ENCODE data around the gene KIF18B.

KIF18B gene

GRCh38 chr17:44959821-44960531 is 12.4 kb upstream of the KIF18B start:
- DNase-seq (ENCODE audit: extremely low spot score) = no peak
- POLR2A ChIA-PET = interaction anchor here (1.5 kb wide), 1 partner anchor 12 kb away, joined by 4 read pairs; no protein-coding TSS in a partner anchor
- TF ChIP-seq SUZ12 (IDR thresholded peaks at IDR 0.05) = no peak
- TF ChIP-seq L3MBTL2 (conservative IDR thresholded peaks at IDR 0.05) = no peak
- TF ChIP-seq FOXK2 (IDR thresholded peaks at IDR 0.05) = no peak
- TF ChIP-seq HDGF (IDR thresholded peaks at IDR 0.05; ENCODE audit: borderline replicate concordance) = no peak
- no peak for TF ChIP-seq BHLHE40 (IDR thresholded peaks at IDR 0.05; ENCODE audit: borderline replicate concordance)
- TF ChIP-seq, protein P1, sequence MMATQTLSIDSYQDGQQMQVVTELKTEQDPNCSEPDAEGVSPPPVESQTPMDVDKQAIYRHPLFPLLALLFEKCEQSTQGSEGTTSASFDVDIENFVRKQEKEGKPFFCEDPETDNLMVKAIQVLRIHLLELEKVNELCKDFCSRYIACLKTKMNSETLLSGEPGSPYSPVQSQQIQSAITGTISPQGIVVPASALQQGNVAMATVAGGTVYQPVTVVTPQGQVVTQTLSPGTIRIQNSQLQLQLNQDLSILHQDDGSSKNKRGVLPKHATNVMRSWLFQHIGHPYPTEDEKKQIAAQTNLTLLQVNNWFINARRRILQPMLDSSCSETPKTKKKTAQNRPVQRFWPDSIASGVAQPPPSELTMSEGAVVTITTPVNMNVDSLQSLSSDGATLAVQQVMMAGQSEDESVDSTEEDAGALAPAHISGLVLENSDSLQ (IDR thresholded peaks at IDR 0.05) = no peak
- no peak for TF ChIP-seq LEF1 (IDR thresholded peaks at IDR 0.05; ENCODE audit: borderline replicate concordance)
- TF ChIP-seq CTBP1 (IDR thresholded peaks at IDR 0.05; ENCODE audit: borderline replicate concordance) = no peak
- TF ChIP-seq ZNF384 (IDR thresholded peaks at IDR 0.05) = no peak
- TF ChIP-seq FOXA1 (IDR thresholded peaks at IDR 0.05) = no peak
- TF ChIP-seq SP1 (IDR thresholded peaks at IDR 0.05) = no peak
- no peak for TF ChIP-seq FOXM1 (IDR thresholded peaks at IDR 0.05; ENCODE audit: borderline replicate concordance)
- CTCF ChIA-PET = interaction anchor here (0.7 kb wide), 1 partner anchor 42 kb away, joined by 3 read pairs; no protein-coding TSS in a partner anchor

GRCh38 chr17:44956998-44957981 is 9.7 kb upstream of the KIF18B start:
- ChIA-PET CTCF (no interaction called here), POLR2A (interaction anchor here (1.9 kb wide), 1 partner anchor 11 kb away, joined by 8 read pairs; no protein-coding TSS in a partner anchor)
- TF ChIP-seq SUZ12 (IDR thresholded peaks at IDR 0.05) (no peak), SP1 (IDR thresholded peaks at IDR 0.05) (no peak), FOXA1 (IDR thresholded peaks at IDR 0.05) (no peak), HDGF (IDR thresholded peaks at IDR 0.05; ENCODE audit: borderline replicate concordance) (no peak), ZNF384 (IDR thresholded peaks at IDR 0.05) (no peak), FOXK2 (IDR thresholded peaks at IDR 0.05) (no peak), NFRKB (IDR thresholded peaks at IDR 0.05) (no peak), ELF4 (IDR thresholded peaks at IDR 0.05) (no peak), FOXM1 (IDR thresholded peaks at IDR 0.05; ENCODE audit: borderline replicate concordance) (no peak), L3MBTL2 (conservative IDR thresholded peaks at IDR 0.05) (no peak), ARNT (IDR thresholded peaks at IDR 0.05) (no peak)
- DNase-seq (ENCODE audit: extremely low spot score) = no peak

DNA sequence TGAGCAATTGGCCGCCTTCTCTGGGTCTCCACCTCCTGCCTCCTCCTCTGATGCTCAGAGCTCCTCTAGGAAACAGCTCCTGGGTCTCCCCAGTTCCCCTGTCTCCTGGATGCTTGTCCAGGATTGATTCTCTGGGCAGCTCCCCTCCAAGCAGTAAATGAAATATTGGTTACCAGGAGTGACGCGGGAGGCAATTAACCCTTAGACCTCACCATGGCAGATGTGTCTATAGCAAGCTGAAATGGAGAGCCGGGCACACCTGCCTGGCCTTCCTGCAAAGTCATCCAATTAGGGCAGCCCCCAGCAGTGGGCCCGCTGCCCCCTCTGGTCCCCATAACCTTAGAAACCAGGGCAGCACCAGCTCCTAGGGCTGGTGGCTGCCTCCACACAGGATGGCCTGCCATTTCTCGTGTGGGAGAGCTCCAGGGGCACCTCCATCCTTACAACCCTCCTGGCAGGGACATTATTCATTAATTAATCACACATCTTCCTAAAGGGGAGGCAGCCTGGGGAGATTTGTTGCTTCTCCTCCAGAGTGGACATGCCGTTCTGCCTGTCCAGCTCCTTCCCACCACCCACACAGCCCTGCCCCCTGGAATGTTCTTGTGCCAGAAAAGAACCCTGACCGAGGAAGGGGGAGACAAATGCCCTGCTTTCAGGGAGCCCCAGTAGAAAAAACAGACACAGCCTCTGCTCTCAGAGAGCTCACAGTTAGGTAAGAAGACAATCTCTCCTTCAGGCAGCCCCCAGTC is 8.3 kb upstream of the KIF18B start:
- POLR2A ChIA-PET = interaction anchor here (1.2 to 1.9 kb wide), 3 partner anchors 9 to 65 kb away, joined by 3 to 8 read pairs (median 4); partner anchors contain the start of gene C1QL1
- no peak for DNase-seq (ENCODE audit: extremely low spot score)

DNA sequence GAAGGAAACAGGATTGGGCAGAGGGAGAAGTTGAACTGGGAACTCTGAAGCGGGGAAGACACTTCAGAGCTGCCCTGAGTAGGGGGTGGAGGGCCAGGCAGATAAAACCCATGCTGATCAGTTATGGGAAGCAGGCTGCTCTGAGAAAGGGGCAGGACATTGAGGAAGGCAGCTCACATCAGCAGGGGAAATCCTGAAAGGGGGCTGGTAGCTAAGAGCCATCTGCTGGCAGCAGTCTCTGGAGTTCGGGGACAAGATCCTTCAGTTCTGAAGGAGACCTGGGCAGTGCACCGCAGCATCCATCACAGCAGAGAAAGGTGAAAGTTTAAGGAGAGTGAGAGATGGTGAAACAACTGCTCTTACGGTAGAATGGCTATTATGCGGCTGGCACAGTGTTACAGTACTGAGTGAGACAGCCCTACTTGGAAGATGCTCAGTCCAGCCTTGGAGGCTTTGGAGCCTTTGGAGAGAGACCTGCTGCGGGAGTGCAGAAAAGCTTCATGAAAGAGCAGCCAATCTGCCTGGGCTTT is 5.4 kb upstream of the KIF18B start:
- CTCF ChIA-PET = interaction anchor here (1.1 to 2.4 kb wide), 3 partner anchors 9 to 33 kb away, joined by 3 to 6 read pairs (median 5); no protein-coding TSS in a partner anchor
- POLR2A ChIA-PET = interaction anchor here (1.3 kb wide), 1 partner anchor 98 kb away, joined by 3 read pairs; the partner anchor contains the start of gene DCAKD

More for the DNA sequence above, 8.3 kb upstream of the KIF18B start:
- CTCF ChIA-PET = interaction anchor here (1.3 kb wide), 1 partner anchor 35 kb away, joined by 3 read pairs; no protein-coding TSS in a partner anchor
- TF ChIP-seq FOXA1 (IDR thresholded peaks at IDR 0.05) = no peak
- no peak for TF ChIP-seq BHLHE40 (IDR thresholded peaks at IDR 0.05; ENCODE audit: borderline replicate concordance)
- TF ChIP-seq TARDBP (IDR thresholded peaks at IDR 0.05) = no peak
- TF ChIP-seq SP1 (IDR thresholded peaks at IDR 0.05) = no peak
- no peak for TF ChIP-seq HDGF (IDR thresholded peaks at IDR 0.05; ENCODE audit: borderline replicate concordance)
- no peak for TF ChIP-seq CTBP1 (IDR thresholded peaks at IDR 0.05; ENCODE audit: borderline replicate concordance)
- no peak for TF ChIP-seq ARNT (IDR thresholded peaks at IDR 0.05)
- no peak for TF ChIP-seq LEF1 (IDR thresholded peaks at IDR 0.05; ENCODE audit: borderline replicate concordance)
- no peak for TF ChIP-seq L3MBTL2 (conservative IDR thresholded peaks at IDR 0.05)
- no peak for TF ChIP-seq FOXK2 (IDR thresholded peaks at IDR 0.05)
- TF ChIP-seq ELF4 (IDR thresholded peaks at IDR 0.05) = no peak
- no peak for TF ChIP-seq ZNF384 (IDR thresholded peaks at IDR 0.05)
- no peak for TF ChIP-seq SUZ12 (IDR thresholded peaks at IDR 0.05)
- TF ChIP-seq NFRKB (IDR thresholded peaks at IDR 0.05) = no peak
- no peak for TF ChIP-seq FOXM1 (IDR thresholded peaks at IDR 0.05; ENCODE audit: borderline replicate concordance)
- TF ChIP-seq, protein P1 (IDR thresholded peaks at IDR 0.05) = no peak

More for the DNA sequence above, 5.4 kb upstream of the KIF18B start:
- DNase-seq (ENCODE audit: extremely low spot score) = no peak
- TF ChIP-seq HDGF (IDR thresholded peaks at IDR 0.05; ENCODE audit: borderline replicate concordance) (no peak), CTBP1 (IDR thresholded peaks at IDR 0.05; ENCODE audit: borderline replicate concordance) (no peak), L3MBTL2 (conservative IDR thresholded peaks at IDR 0.05) (no peak), LEF1 (IDR thresholded peaks at IDR 0.05; ENCODE audit: borderline replicate concordance) (no peak), ARNT (IDR thresholded peaks at IDR 0.05) (no peak), TARDBP (IDR thresholded peaks at IDR 0.05) (no peak), FOXM1 (IDR thresholded peaks at IDR 0.05; ENCODE audit: borderline replicate concordance) (no peak), NFRKB (IDR thresholded peaks at IDR 0.05) (no peak), ZNF384 (IDR thresholded peaks at IDR 0.05) (no peak), FOXA1 (IDR thresholded peaks at IDR 0.05) (no peak), BHLHE40 (IDR thresholded peaks at IDR 0.05; ENCODE audit: borderline replicate concordance) (no peak), SP1 (IDR thresholded peaks at IDR 0.05) (no peak), FOXK2 (IDR thresholded peaks at IDR 0.05) (no peak), ELF4 (IDR thresholded peaks at IDR 0.05) (no peak), SUZ12 (IDR thresholded peaks at IDR 0.05) (no peak)
- TF ChIP-seq, protein P1 (IDR thresholded peaks at IDR 0.05) = no peak
